Cardiac muscle cell (in vitro differentiated cells and primary cell): ENCODE results near the gene CDKL5. TPM values are rescaled to one million over a fixed set of nuclear protein-coding genes. Genes with fewer than 3 reads are reported as not detected.

ENCODE experiments used
- DNase-seq, 2 donors: peaks; one replicate each; pipeline versions ENCODE4 v3.0.0 to v3.0.0-alpha.2; 2010 to 2017; ENCODE audit warnings: low read depth in 1 of 2, low spot score in 1 of 2
- H3K27ac ChIP-seq: fragments of 200-600 bp; sonication (generic); 2 replicates; pipeline ENCODE4 v1.5.1; 2016
- H3K27me3 ChIP-seq: fragments of 200-600 bp; sonication (generic); 2 replicates; pipeline ENCODE4 v1.6.0; 2016; ENCODE audit warnings: control low read depth
- H3K36me3 ChIP-seq: fragments of 200-600 bp; sonication (generic); 2 replicates; pipeline ENCODE4 v1.5.1; 2016; ENCODE audit warnings: control low read depth
- H3K4me1 ChIP-seq: fragments of 200-600 bp; sonication (generic); 2 replicates; pipeline ENCODE4 v1.8.1; 2017; ENCODE audit warnings: low read depth, mild to moderate bottlenecking, mixed run types
- H3K4me3 ChIP-seq: fragments of 200-600 bp; sonication (generic); 2 replicates; pipeline ENCODE4 v1.5.1; 2016; ENCODE audit warnings: mild to moderate bottlenecking
- H3K9me3 ChIP-seq: fragments of 200-600 bp; sonication (generic); 2 replicates; pipeline ENCODE4 v1.5.1; 2017; ENCODE audit warnings: low read depth, mild to moderate bottlenecking, control low read depth
- CTCF ChIP-seq: IDR thresholded peaks from 2 replicates; pipeline ENCODE4 v1.5.1; 2012; ENCODE audit warnings: low read depth, mild to moderate bottlenecking, low read length
- polyA plus RNA-seq: library from polyadenylated mRNA; unstranded; fragments of >200 nt; fragmentation: Nextera tagmentation; extraction: Ambion mirVana; gene quantifications from 2 replicates; pipeline ENCODE4 v1.2.1, GENCODE V29; 2016
- total RNA-seq: library from RNA; depleted of rRNA; stranded (reverse); fragments of >200 nt; gene quantifications from 2 replicates; pipeline ENCODE4 v1.2.3, GENCODE V29; 2016

The CDKL5 gene
- total and polyA plus RNA-seq, 2 experiments from 2014 or later: 2.7 to 12.9 TPM

- Histone ChIP-seq H3K9me3 (no peaks in the 10 kb centered on the region), H3K4me1 (no peaks in the 10 kb centered on the region), H3K27me3 (no peaks in the 10 kb centered on the region), H3K27ac (no peak overlapping the region), H3K36me3 (no peaks in the 10 kb centered on the region), H3K4me3 (no peak overlapping the region)
- no peak for TF ChIP-seq CTCF
- peak in 1 of 2 donors; percentile 14 for DNase-seq
Observed at GRCh38 chrX:18620349-18620748, 194.9 kb downstream of the CDKL5 start.

GRCh38 chrX:18624599-18624998, 199.2 kb downstream of the CDKL5 start:
- no peak for TF ChIP-seq CTCF

GRCh38 chrX:18630934-18631333, 205.5 kb downstream of the CDKL5 start:
- H3K4me1 ChIP-seq: no peaks in the 10 kb centered on the region
- H3K27me3 ChIP-seq: no peaks in the 10 kb centered on the region
- no peak overlapping the region for H3K27ac ChIP-seq
- no peaks in the 10 kb centered on the region for H3K9me3 ChIP-seq
- H3K4me3 ChIP-seq: no peak overlapping the region
- DNase-seq: no peak
- TF ChIP-seq CTCF: no peak
- H3K36me3 ChIP-seq: no peaks in the 10 kb centered on the region

More at GRCh38 chrX:18624599-18624998, 199.2 kb downstream of the CDKL5 start:
- Histone ChIP-seq H3K9me3 (no peaks in the 10 kb centered on the region), H3K27ac (no peak overlapping the region), H3K4me3 (no peak overlapping the region), H3K36me3 (no peaks in the 10 kb centered on the region), H3K27me3 (no peaks in the 10 kb centered on the region), H3K4me1 (no peaks in the 10 kb centered on the region)
- no peak for DNase-seq

- Histone ChIP-seq H3K4me3 (no peak overlapping the region), H3K27ac (no peak overlapping the region), H3K4me1 (no peaks in the 10 kb centered on the region), H3K36me3 (no peaks in the 10 kb centered on the region), H3K9me3 (no peaks in the 10 kb centered on the region), H3K27me3 (no peaks in the 10 kb centered on the region)
- DNase-seq: no peak
- no peak for TF ChIP-seq CTCF
Observed at GRCh38 chrX:18638398-18638797, 213.0 kb downstream of the CDKL5 start.

GRCh38 chrX:18639280-18639679, 213.9 kb downstream of the CDKL5 start:
- H3K27me3 ChIP-seq: no peaks in the 10 kb centered on the region
- no peak for TF ChIP-seq CTCF
- no peaks in the 10 kb centered on the region for H3K36me3 ChIP-seq
- no peak overlapping the region for H3K27ac ChIP-seq
- no peaks in the 10 kb centered on the region for H3K9me3 ChIP-seq
- DNase-seq: no peak
- H3K4me3 ChIP-seq: no peak overlapping the region
- H3K4me1 ChIP-seq: no peaks in the 10 kb centered on the region

GRCh38 chrX:18640686-18641085, 215.3 kb downstream of the CDKL5 start:
- DNase-seq: peak; percentile 16 to 56
- H3K9me3 ChIP-seq: no peaks in the 10 kb centered on the region
- no peak for TF ChIP-seq CTCF
- no peaks in the 10 kb centered on the region for H3K4me1 ChIP-seq
- H3K27ac ChIP-seq: no peak overlapping the region
- H3K4me3 ChIP-seq: no peak overlapping the region
- no peaks in the 10 kb centered on the region for H3K27me3 ChIP-seq
- no peaks in the 10 kb centered on the region for H3K36me3 ChIP-seq
